H1 (cell line): ENCODE data around the gene STAT1. TPM values are rescaled to one million over a fixed set of nuclear protein-coding genes. Genes with fewer than 3 reads are reported as not detected.

Experiments
- CTCF ChIA-PET: fragments of 300-600 bp; sonication (Branson Sonifier 250); formaldehyde crosslinking; loops from one replicate; lab custom pipeline; 2021; ENCODE audit not compliant: partially characterized antibody; lab: Charles Lee
- POLR2A ChIA-PET: fragments of 300-600 bp; sonication (Branson Sonifier 250); formaldehyde crosslinking; loops from one replicate; lab custom pipeline; 2021; ENCODE audit warnings: inconsistent platforms; ENCODE audit not compliant: partially characterized antibody; lab: Charles Lee
- DNase-seq, 2 experiments: peaks; one replicate each; pipeline versions ENCODE4 v3.0.0 to v3.0.0-alpha.2; 2010 to 2022; ENCODE audit warnings: low spot score in 2 of 2, low read depth in 1 of 2, mixed read lengths in 1 of 2
- FAIRE-seq: peaks from 2 replicates; lab custom pipeline; 2011; peaks lifted over from hg19 to GRCh38; lab: Jason Lieb, UNC
- H2AFZ ChIP-seq: 2 replicates; pipeline ENCODE4 v1.8.1; 2012; ENCODE audit warnings: low read length, inconsistent platforms
- H2AK5ac ChIP-seq: 2 replicates; pipeline ENCODE4 v1.6.1; 2013; ENCODE audit warnings: low read depth, low read length
- H2BK120ac ChIP-seq: replicated peaks from 2 replicates; pipeline ENCODE3; 2013; ENCODE audit warnings: low read depth, low read length, inconsistent platforms
- H2BK12ac ChIP-seq: 2 replicates; pipeline ENCODE4 v1.6.1; 2013; ENCODE audit warnings: low read depth, low read length
- H2BK15ac ChIP-seq: 2 replicates; pipeline ENCODE4 v1.6.1; 2013; ENCODE audit warnings: low read length
- H2BK20ac ChIP-seq: 2 replicates; pipeline ENCODE4 v1.6.1; 2013; ENCODE audit warnings: low read length
- H2BK5ac ChIP-seq: 2 replicates; pipeline ENCODE4 v1.6.1; 2013; ENCODE audit warnings: low read depth, low read length
- H3K14ac ChIP-seq: 2 replicates; pipeline ENCODE4 v1.6.1; 2013; ENCODE audit warnings: inconsistent platforms; ENCODE audit not compliant: insufficient read length
- H3K18ac ChIP-seq: 2 replicates; pipeline ENCODE4 v1.6.1; 2013; ENCODE audit warnings: low read length; ENCODE audit errors: extremely low read depth
- H3K23ac ChIP-seq: 2 replicates; pipeline ENCODE4 v1.6.1; 2013; ENCODE audit warnings: inconsistent platforms; ENCODE audit not compliant: insufficient read length
- H3K23me2 ChIP-seq: 2 replicates; pipeline ENCODE4 v1.6.1; 2013; ENCODE audit warnings: low read depth, low read length
- H3K27ac ChIP-seq: 2 replicates; pipeline ENCODE4 v1.6.1; 2011; ENCODE audit warnings: low read depth, low read length, inconsistent platforms
- H3K27me3 ChIP-seq, 4 experiments: replicated peaks in 1 of 4; 1 replicate in 1 of 4; 2 replicates in 3 of 4; pipeline versions ENCODE4 v1.6.1 to v1.8.1; 2011 to 2013; ENCODE audit warnings: low read length in 3 of 4, mild to moderate bottlenecking in 3 of 4, inconsistent platforms in 2 of 4, mixed read lengths in 2 of 4, moderate library complexity in 1 of 4; ENCODE audit not compliant: control insufficient read depth in 3 of 4, insufficient read depth in 3 of 4; ENCODE audit errors: extremely low read depth in 1 of 4
- H3K36me3 ChIP-seq, 4 experiments: 2 replicates each; pipeline versions ENCODE4 v1.6.1 to v1.8.1; 2011 to 2013; ENCODE audit warnings: mild to moderate bottlenecking in 4 of 4, low read length in 3 of 4, moderate library complexity in 2 of 4, control low read depth in 1 of 4, inconsistent platforms in 1 of 4; ENCODE audit not compliant: insufficient read depth in 4 of 4, control insufficient read depth in 2 of 4
- H3K4ac ChIP-seq: replicated peaks from 2 replicates; pipeline ENCODE3; 2013; ENCODE audit warnings: low read length, low read depth, mixed read lengths, inconsistent platforms; ENCODE audit not compliant: insufficient read length
- H3K4me1 ChIP-seq, 4 experiments: replicated peaks in 1 of 4; 1 replicate in 1 of 4; 2 replicates in 3 of 4; pipeline versions ENCODE4 v1.6.1 to v1.8.1; 2011 to 2013; ENCODE audit warnings: low read length in 3 of 4, inconsistent platforms in 2 of 4, mixed read lengths in 1 of 4; ENCODE audit not compliant: insufficient read depth in 4 of 4, control insufficient read depth in 3 of 4
- H3K4me2 ChIP-seq, 2 experiments: 2 replicates each; pipeline versions ENCODE4 v1.6.1 to v1.8.1; 2011 to 2013; ENCODE audit warnings: low read depth in 2 of 2, low read length in 2 of 2, control low read depth in 1 of 2, inconsistent platforms in 1 of 2, mild to moderate bottlenecking in 1 of 2; ENCODE audit not compliant: insufficient read depth in 1 of 2
- H3K4me3 ChIP-seq, 4 experiments: fragments of 200-600, 300-600 bp in 1 of 4; sonication (generic), shearing (Covaris generic), sonication (Bioruptor Twin) in 1 of 4; 2 replicates each; pipeline versions ENCODE4 v1.5.1 to v1.8.1; 2011 to 2016; ENCODE audit warnings: low read length in 4 of 4, low read depth in 3 of 4, control low read depth in 2 of 4, inconsistent platforms in 2 of 4, mild to moderate bottlenecking in 2 of 4, mixed read lengths in 1 of 4, moderate library complexity in 1 of 4; ENCODE audit not compliant: insufficient read depth in 2 of 4; ENCODE audit errors: extremely low read depth in 1 of 4
- H3K56ac ChIP-seq: replicated peaks from 2 replicates; pipeline ENCODE3; 2013; ENCODE audit warnings: low read depth, mild to moderate bottlenecking, mixed read lengths, low read length, inconsistent platforms; ENCODE audit not compliant: insufficient read length
- H3K79me1 ChIP-seq: 2 replicates; pipeline ENCODE4 v1.6.1; 2013; ENCODE audit warnings: low read depth, low read length, control low read depth
- H3K79me2 ChIP-seq, 2 experiments: 2 replicates each; pipeline versions ENCODE4 v1.6.1 to v1.8.1; 2012 to 2013; ENCODE audit warnings: low read length in 2 of 2, mild to moderate bottlenecking in 2 of 2, inconsistent platforms in 1 of 2; ENCODE audit not compliant: insufficient read depth in 2 of 2, control insufficient read depth in 1 of 2
- H3K9ac ChIP-seq, 4 experiments: replicated peaks in 1 of 4; 1 replicate in 1 of 4; 2 replicates in 3 of 4; pipeline versions ENCODE4 v1.6.1 to v1.8.1; 2011 to 2013; ENCODE audit warnings: low read depth in 3 of 4, low read length in 3 of 4, control low read depth in 2 of 4, mild to moderate bottlenecking in 2 of 4, moderate library complexity in 2 of 4, inconsistent platforms in 1 of 4; ENCODE audit errors: extremely low read depth in 1 of 4
- H3K9me3 ChIP-seq, 2 experiments: 2 replicates each; pipeline versions ENCODE4 v1.6.1 to v1.8.1; 2012 to 2013; ENCODE audit warnings: mild to moderate bottlenecking in 2 of 2, moderate library complexity in 2 of 2, control low read depth in 1 of 2, inconsistent platforms in 1 of 2, low read depth in 1 of 2, low read length in 1 of 2, mixed read lengths in 1 of 2; ENCODE audit not compliant: insufficient read depth in 2 of 2
- H4K20me1 ChIP-seq, 2 experiments: replicated peaks in 1 of 2; 2 replicates each; pipeline versions ENCODE3 to v1.8.1; 2011 to 2013; ENCODE audit warnings: inconsistent platforms in 2 of 2, low read length in 2 of 2, mild to moderate bottlenecking in 1 of 2; ENCODE audit not compliant: insufficient read depth in 2 of 2, control insufficient read depth in 1 of 2
- H4K5ac ChIP-seq: 2 replicates; pipeline ENCODE4 v1.6.1; 2013; ENCODE audit warnings: low read length, low read depth, mixed read lengths, inconsistent platforms; ENCODE audit not compliant: insufficient read length
- H4K8ac ChIP-seq: 2 replicates; pipeline ENCODE4 v1.8.0; 2013; ENCODE audit warnings: mild to moderate bottlenecking, moderate library complexity, low read length, inconsistent platforms; ENCODE audit not compliant: insufficient read depth; ENCODE audit errors: extremely low read depth
- H4K91ac ChIP-seq: replicated peaks from 2 replicates; pipeline ENCODE3; 2013; ENCODE audit warnings: low read length, mixed read lengths, inconsistent platforms; ENCODE audit not compliant: insufficient read length
- ATF3 ChIP-seq: IDR thresholded peaks from 2 replicates; pipeline ENCODE4 v1.6.1; 2011; ENCODE audit warnings: low read depth, mild to moderate bottlenecking, low read length; ENCODE audit not compliant: insufficient read depth
- BRCA1 ChIP-seq: IDR thresholded peaks from 2 replicates; pipeline ENCODE4 v1.6.1; 2012; ENCODE audit warnings: low read depth, low read length, improper control_type of control experiment
- CREB1 ChIP-seq: IDR thresholded peaks from 2 replicates; pipeline ENCODE4 v1.6.1; 2012; ENCODE audit warnings: inconsistent platforms
- PHF8 ChIP-seq: fragments of 200-600 bp; sonication (generic); conservative IDR thresholded peaks from 2 replicates; pipeline ENCODE4 v1.7.1; 2012; ENCODE audit warnings: low read depth, mild to moderate bottlenecking, inconsistent platforms, low read length, moderate library complexity
- RBBP5 ChIP-seq: IDR thresholded peaks from 2 replicates; pipeline ENCODE4 v1.7.1; 2012; ENCODE audit warnings: low read depth, mild to moderate bottlenecking, inconsistent platforms, low read length, moderate library complexity, borderline replicate concordance
- RXRA ChIP-seq: IDR thresholded peaks from 2 replicates; pipeline ENCODE4 v1.6.1; 2011; ENCODE audit warnings: low read depth, mild to moderate bottlenecking, low read length, moderate library complexity; ENCODE audit not compliant: insufficient read depth
- WGBS, 2 experiments: shearing (Covaris generic) in 1 of 2; methylation state at CpG; one replicate each; pipeline versions ENCODE4 v1.1.6 to v1.1.7; 2013 to 2015; ENCODE audit warnings: low lambda C conversion rate in 2 of 2, mixed read lengths in 2 of 2, inconsistent platforms in 1 of 2, low coverage in 1 of 2, missing lambda C conversion rate in 1 of 2; ENCODE audit not compliant: insufficient replicate concordance in 2 of 2, insufficient coverage in 1 of 2, insufficient read length in 1 of 2; ENCODE audit errors: extremely low coverage in 1 of 2, missing lambda C conversion rate in 1 of 2; 5-methylcytosine and 5-hydroxymethylcytosine counted together
- polyA plus RNA-seq, 7 experiments: library from polyadenylated mRNA; depleted of rRNA in 3 of 7; stranded (reverse) in 5 of 7; unstranded in 2 of 7; fragments of >200 nt in 5 of 7; fragments of 200-250 nt in 2 of 7; gene quantifications; 1 replicate in 5 of 7; 2 replicates in 1 of 7; 4 replicates in 1 of 7; pipeline versions ENCODE4 v1.2.1 to v1.2.3, GENCODE V29; 2011 to 2013; ENCODE audit warnings: missing spikeins in 2 of 7, mixed read lengths in 2 of 7
- total RNA-seq: library from RNA; stranded (reverse); fragmentation: NEBNext Ultra II Directional; extraction: Animal tissue kit (Norgen Biotek cat#: 25700); gene quantifications from 2 replicates; pipeline ENCODE4 v1.2.1, GENCODE V29; 2021

STAT1 gene
- total and polyA plus RNA-seq, 2 of the 8 experiments (the other 6 are each of a cell fraction or from before 2014, with no cell fraction given): 20.3 to 43.0 TPM

GRCh38 chr2:190940454-190940853 is 73.5 kb downstream of the STAT1 start:
- WGBS, 2 experiments: 90% methylated on average over 1 of the region's 1 CpG; no CpG with 5 or more reads in 1 of the 2 experiments
- H2BK5ac ChIP-seq: no peak overlapping the region
- H4K5ac ChIP-seq: no peak overlapping the region
- DNase-seq (no peak), FAIRE-seq (no peak)
- no peaks in the 10 kb centered on the region for H3K79me2 ChIP-seq
- H3K18ac ChIP-seq: no peak overlapping the region
- ChIA-PET POLR2A (no interaction called here), CTCF (no interaction called here)
- no peak overlapping the region for H3K27ac ChIP-seq
- no peaks in the 10 kb centered on the region for H3K79me1 ChIP-seq
- H4K8ac ChIP-seq: no peak overlapping the region
- no peak overlapping the region for H4K91ac ChIP-seq
- H3K4me3 ChIP-seq: no peak overlapping the region
- no peak overlapping the region for H2AK5ac ChIP-seq
- no peak overlapping the region for H3K4me2 ChIP-seq
- no peaks in the 10 kb centered on the region for H3K27me3 ChIP-seq
- H3K36me3 ChIP-seq: no peaks in the 10 kb centered on the region
- H4K20me1 ChIP-seq: no peaks in the 10 kb centered on the region
- no peak overlapping the region for H2BK120ac ChIP-seq
- H3K23ac ChIP-seq: no peak overlapping the region
- no peak overlapping the region for H2BK20ac ChIP-seq
- H3K14ac ChIP-seq: no peak overlapping the region
- H3K9ac ChIP-seq: no peak overlapping the region
- H2BK12ac ChIP-seq: no peak overlapping the region
- no peak overlapping the region for H3K4ac ChIP-seq
- H3K9me3 ChIP-seq: no peaks in the 10 kb centered on the region
- no peak overlapping the region for H2BK15ac ChIP-seq
- no peaks in the 10 kb centered on the region; the same call in 1 of the 2 replicates for H3K23me2 ChIP-seq
- H3K56ac ChIP-seq: no peak overlapping the region
- TF ChIP-seq BRCA1 (no peak), ATF3 (no peak), PHF8 (no peak), RXRA (no peak), CREB1 (no peak), RBBP5 (no peak)
- no peak overlapping the region for H2AFZ ChIP-seq
- peaks cover 0 to 2% (median 0%) of the 10 kb centered on the region in 4 experiments; a peak in 2 of 7 replicates for H3K4me1 ChIP-seq
